Aorta (tissue), 5 donors: ENCODE measurements around the gene ZNF474. TPM values are rescaled to one million over a fixed set of nuclear protein-coding genes. Genes with fewer than 3 reads are reported as not detected.

Experiments
- ATAC-seq: fragments of 200-7000 bp; cut with Tn5 transposase; one replicate; pipeline ENCODE4 v1.9.1; 2022; ENCODE audit warnings: moderate library complexity; ENCODE audit not compliant: low FRiP score
- DNase-seq, 2 donors: peaks; one replicate each; pipeline ENCODE4 v3.0.0-alpha.2; 2020
- H3K27ac ChIP-seq, 2 donors: one replicate each; pipeline ENCODE4 v1.5.1; 2013; ENCODE audit warnings: low read length in 2 of 2, mild to moderate bottlenecking in 2 of 2, moderate library complexity in 2 of 2, control low read depth in 1 of 2, inconsistent platforms in 1 of 2, low read depth in 1 of 2
- H3K27me3 ChIP-seq, 2 donors: one replicate each; pipeline ENCODE4 v1.6.1; 2013; ENCODE audit warnings: control low read depth in 1 of 2, low read length in 1 of 2, mild to moderate bottlenecking in 1 of 2, moderate library complexity in 1 of 2; ENCODE audit not compliant: insufficient read depth in 2 of 2, control insufficient read depth in 1 of 2
- H3K36me3 ChIP-seq, 2 donors: one replicate each; pipeline ENCODE4 v1.6.1; 2013; ENCODE audit warnings: control low read depth in 1 of 2, low read length in 1 of 2, mild to moderate bottlenecking in 1 of 2; ENCODE audit not compliant: insufficient read depth in 2 of 2, control insufficient read depth in 1 of 2
- H3K4me1 ChIP-seq, 2 donors: one replicate each; pipeline ENCODE4 v1.6.1; 2013; ENCODE audit warnings: low read length in 2 of 2, control low read depth in 1 of 2, mild to moderate bottlenecking in 1 of 2, moderate library complexity in 1 of 2; ENCODE audit not compliant: insufficient read depth in 2 of 2, control insufficient read depth in 1 of 2
- H3K4me3 ChIP-seq, 2 donors: one replicate each; pipeline ENCODE4 v1.5.1; 2013; ENCODE audit warnings: low read length in 2 of 2, control low read depth in 1 of 2, mild to moderate bottlenecking in 1 of 2
- H3K9me3 ChIP-seq: one replicate; pipeline ENCODE4 v1.6.1; 2013; ENCODE audit warnings: mild to moderate bottlenecking, low read length; ENCODE audit not compliant: control insufficient read depth
- WGBS, 2 donors: extraction: QIAGEN DNeasy Blood & Tissue Kit; methylation state at CpG; one replicate each; pipeline ENCODE4 v1.1.7; 2013; 5-methylcytosine and 5-hydroxymethylcytosine counted together
- intact Hi-C, 2 donors: fragments of 100-400 bp; cut with DNase I; formaldehyde crosslinking; loops; one replicate each; pipeline versions ENCODE4 v1.14.2 to v1.15.0; 2022
- polyA plus RNA-seq, 2 donors: library from polyadenylated mRNA; stranded (reverse); fragments of 200-250 nt; gene quantifications; one replicate each; pipeline ENCODE4 v1.2.3, GENCODE V29; 2013
- total RNA-seq, 2 donors: library from RNA; stranded (reverse); fragmentation: NEBNext Ultra II Directional; extraction: Animal tissue kit (Norgen Biotek cat#: 25700); gene quantifications; one replicate each; pipeline ENCODE4 v1.2.1, GENCODE V29; 2021
- donor health status: healthy with polysubstance abuse.
- donor health status: Bipolar disorder and iron deficiency.
- donor health status: DM: no; HTN: no; CAD: no.
- donor health status: DM: no; HTN: no; CAD: no.
- donor health status: DM: yes; HTN: yes; CAD: no.

Gene ZNF474
- total and polyA plus RNA-seq, 4 donors = 0.08 to 0.75 (median 0.52) TPM; not detected in 1

- WGBS, 2 donors = 76 to 80% methylated on average over 5 of the region's 5 CpGs
- no peaks in the 10 kb centered on the region for H3K27me3 ChIP-seq
- ATAC-seq (no peak), DNase-seq (no peak)
- peak overlapping the region in 1 of 2 donors; percentile 3 for H3K27ac ChIP-seq
- H3K4me1 ChIP-seq = peaks cover 8 to 19% of the 10 kb centered on the region in 2 donors
- H3K4me3 ChIP-seq = no peak overlapping the region
- no peaks in the 10 kb centered on the region for H3K9me3 ChIP-seq
- H3K36me3 ChIP-seq = no peaks in the 10 kb centered on the region
- intact Hi-C loops = loop anchor here in 1 of 2 donors (5.0 kb wide), 1 partner anchor 77 kb away; the partner anchor contains the start of gene LOX
Measured at GRCh38 chr5:122154491-122154890, 25.1 kb downstream of the ZNF474 start.

- DNase-seq (peak; percentile 77 to 80), ATAC-seq (peak; percentile 67)
- H3K9me3 ChIP-seq = no peaks in the 10 kb centered on the region
- 36 to 37% methylated on average over 7 of the region's 7 CpGs for WGBS, 2 donors
- peaks cover 8 to 15% of the 10 kb centered on the region in 2 donors for H3K4me1 ChIP-seq
- H3K27me3 ChIP-seq = no peaks in the 10 kb centered on the region
- H3K27ac ChIP-seq = peak overlapping the region in 1 of 2 donors; percentile 69
- no peaks in the 10 kb centered on the region for H3K36me3 ChIP-seq
- intact Hi-C loops = loop anchor here in 1 of 2 donors (5.0 kb wide), 1 partner anchor 78 kb away; the partner anchor contains the start of gene LOX
- H3K4me3 ChIP-seq = no peak overlapping the region
Measured at GRCh38 chr5:122154910-122155309, 25.6 kb downstream of the ZNF474 start.

DNA sequence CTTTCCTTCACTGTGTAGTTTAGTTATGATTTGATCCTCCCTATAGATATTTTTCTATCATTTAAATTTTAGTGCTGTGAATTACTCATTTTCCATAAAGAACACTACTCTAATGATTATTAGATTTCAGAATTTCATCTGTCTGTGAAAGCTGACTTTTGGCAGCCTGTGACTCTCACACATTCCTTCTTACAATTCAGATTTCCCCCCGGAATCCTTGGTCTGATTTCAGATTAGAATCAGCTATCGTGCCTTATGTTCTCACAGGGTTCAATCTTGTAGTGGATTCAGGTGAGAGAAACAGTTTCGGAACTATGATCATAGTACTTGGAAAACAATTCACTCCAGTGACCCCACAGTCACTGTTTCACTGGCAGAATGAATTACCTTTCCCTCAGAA, 26.2 kb downstream of the ZNF474 start:
- peaks cover 8 to 15% of the 10 kb centered on the region in 2 donors for H3K4me1 ChIP-seq
- no peaks in the 10 kb centered on the region for H3K9me3 ChIP-seq
- no peaks in the 10 kb centered on the region for H3K27me3 ChIP-seq
- no peak overlapping the region for H3K4me3 ChIP-seq
- ATAC-seq = no peak
- no peak for DNase-seq
- H3K27ac ChIP-seq = no peak overlapping the region
- H3K36me3 ChIP-seq = no peaks in the 10 kb centered on the region
- intact Hi-C loops = no loop called here
- WGBS, 2 donors = 54 to 66% methylated on average over 3 of the region's 3 CpGs

- intact Hi-C loops = no loop called here
- 74 to 75% methylated on average over 1 of the region's 1 CpG for WGBS, 2 donors
- no peaks in the 10 kb centered on the region for H3K27me3 ChIP-seq
- no peaks in the 10 kb centered on the region for H3K36me3 ChIP-seq
- ATAC-seq (no peak), DNase-seq (no peak)
- peaks cover 8 to 15% of the 10 kb centered on the region in 2 donors for H3K4me1 ChIP-seq
- H3K4me3 ChIP-seq = no peak overlapping the region
- no peak overlapping the region for H3K27ac ChIP-seq
- H3K9me3 ChIP-seq = no peaks in the 10 kb centered on the region
Measured at GRCh38 chr5:122156724-122157325, 27.5 kb downstream of the ZNF474 start.

- 71 to 86% methylated on average over 3 of the region's 3 CpGs for WGBS, 2 donors
- Histone ChIP-seq H3K4me3 (no peak overlapping the region), H3K27ac (no peak overlapping the region), H3K27me3 (no peaks in the 10 kb centered on the region), H3K36me3 (no peaks in the 10 kb centered on the region), H3K9me3 (no peaks in the 10 kb centered on the region), H3K4me1 (peaks cover 4 to 11% of the 10 kb centered on the region in 2 donors)
- DNase-seq = no peak
- no peak for ATAC-seq
- intact Hi-C loops = no loop called here
Measured at GRCh38 chr5:122162100-122162638, 32.8 kb downstream of the ZNF474 start.

GRCh38 chr5:122163121-122164069, 34.0 kb downstream of the ZNF474 start:
- Histone ChIP-seq H3K27me3 (no peaks in the 10 kb centered on the region), H3K27ac (peak overlapping the region; percentile 44 to 70), H3K4me1 (peaks cover 4 to 10% of the 10 kb centered on the region in 2 donors), H3K4me3 (no peak overlapping the region), H3K36me3 (no peaks in the 10 kb centered on the region), H3K9me3 (no peaks in the 10 kb centered on the region)
- ATAC-seq (peak; percentile 80), DNase-seq (peak in 1 of 2 donors; percentile 61)
- intact Hi-C loops = no loop called here
- WGBS, 2 donors = 18 to 20% methylated on average over 4 of the region's 4 CpGs

- Histone ChIP-seq H3K27ac (peak overlapping the region; percentile 39 to 74), H3K36me3 (no peaks in the 10 kb centered on the region), H3K27me3 (no peaks in the 10 kb centered on the region), H3K4me1 (peaks cover 3 to 4% of the 10 kb centered on the region in 2 donors), H3K9me3 (no peaks in the 10 kb centered on the region), H3K4me3 (no peak overlapping the region)
- DNase-seq (no peak), ATAC-seq (no peak)
- intact Hi-C loops = no loop called here
Measured at GRCh38 chr5:122164070-122164435, 34.7 kb downstream of the ZNF474 start.

DNA sequence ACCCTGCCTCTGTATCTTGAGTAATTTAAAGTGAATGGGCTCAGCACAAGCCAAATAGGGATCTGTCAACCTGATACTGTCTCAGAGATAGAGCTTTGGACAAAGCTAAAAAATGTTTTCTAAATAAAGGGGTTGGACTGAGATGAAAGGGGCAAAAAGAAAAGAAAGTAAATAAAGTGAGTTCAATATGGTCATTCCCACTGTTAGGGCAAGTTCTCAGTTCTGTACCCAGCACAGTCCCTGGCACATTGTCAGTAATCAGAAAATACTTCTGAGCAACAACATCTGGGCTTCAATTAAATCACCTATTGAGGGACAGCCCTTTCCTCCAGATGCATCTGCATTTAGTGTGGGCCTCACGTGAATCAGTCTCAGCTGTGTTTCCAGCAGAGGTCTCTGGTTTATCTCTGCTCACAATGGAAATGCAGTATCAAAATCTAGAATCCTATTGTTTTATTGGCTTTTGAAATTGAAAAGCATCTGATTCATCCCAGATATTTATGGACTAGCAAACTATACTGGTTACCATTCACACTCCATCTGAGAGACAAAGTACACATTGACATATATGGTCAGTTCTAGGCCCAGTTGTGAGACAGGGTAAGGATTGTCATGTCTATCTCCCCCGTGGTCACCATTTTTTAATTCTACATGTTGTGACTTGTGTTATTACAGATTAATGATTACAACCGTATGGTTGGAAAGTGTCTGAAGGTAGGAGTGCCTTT, 35.6 kb downstream of the ZNF474 start:
- Histone ChIP-seq H3K4me3 (no peak overlapping the region), H3K4me1 (peaks cover 3 to 4% of the 10 kb centered on the region in 2 donors), H3K27me3 (no peaks in the 10 kb centered on the region), H3K9me3 (no peaks in the 10 kb centered on the region), H3K36me3 (no peaks in the 10 kb centered on the region), H3K27ac (no peak overlapping the region)
- WGBS, 2 donors = 87 to 91% methylated on average over 3 of the region's 3 CpGs
- intact Hi-C loops = no loop called here
- DNase-seq (no peak), ATAC-seq (no peak)
